ENCODE measurements around the gene LDLRAD3.

DNA sequence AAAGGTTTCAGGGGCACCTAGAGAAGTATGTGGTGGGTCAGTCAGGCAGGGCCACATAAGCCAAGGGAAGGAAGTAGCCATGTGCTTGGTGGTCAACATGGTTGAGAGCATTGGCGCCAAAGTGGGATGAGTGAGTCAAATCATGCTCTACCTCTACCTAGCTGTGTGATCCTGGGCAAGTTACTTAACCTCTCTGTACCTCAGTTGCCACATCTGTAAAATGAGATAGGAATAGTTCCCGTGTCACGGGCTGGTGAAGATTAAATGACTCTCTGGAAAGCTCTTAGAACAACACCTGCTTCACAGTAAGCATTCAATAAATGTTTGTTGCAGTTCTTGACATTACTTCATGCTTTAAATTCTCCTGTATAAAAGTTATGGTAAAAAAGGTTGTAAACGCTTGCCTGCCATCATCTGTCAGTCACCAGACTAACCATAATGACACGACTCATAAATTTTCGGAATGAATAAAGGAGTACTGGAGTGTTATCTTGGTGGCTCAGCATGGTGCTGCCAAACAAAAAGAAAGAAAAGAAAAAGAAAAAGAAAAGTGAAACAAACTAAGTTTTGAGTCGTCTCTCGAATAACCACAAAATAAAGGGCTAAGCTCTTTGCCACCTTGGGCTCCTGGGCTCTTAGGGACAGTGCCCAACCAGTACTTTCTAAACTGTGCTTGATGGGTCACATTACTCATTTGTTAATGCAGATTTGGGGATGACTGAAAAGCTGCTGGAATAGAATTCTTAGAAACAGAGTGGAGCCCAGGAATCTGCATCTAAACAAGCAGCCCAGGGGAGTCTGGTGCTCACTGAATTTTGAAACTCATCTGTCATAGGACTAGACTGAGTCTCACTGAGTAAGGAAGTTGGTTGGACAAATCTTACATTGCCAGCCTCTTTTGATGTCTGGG is 107.6 kb downstream of the LDLRAD3 start:
- TF ChIP-seq, protein P1, sequence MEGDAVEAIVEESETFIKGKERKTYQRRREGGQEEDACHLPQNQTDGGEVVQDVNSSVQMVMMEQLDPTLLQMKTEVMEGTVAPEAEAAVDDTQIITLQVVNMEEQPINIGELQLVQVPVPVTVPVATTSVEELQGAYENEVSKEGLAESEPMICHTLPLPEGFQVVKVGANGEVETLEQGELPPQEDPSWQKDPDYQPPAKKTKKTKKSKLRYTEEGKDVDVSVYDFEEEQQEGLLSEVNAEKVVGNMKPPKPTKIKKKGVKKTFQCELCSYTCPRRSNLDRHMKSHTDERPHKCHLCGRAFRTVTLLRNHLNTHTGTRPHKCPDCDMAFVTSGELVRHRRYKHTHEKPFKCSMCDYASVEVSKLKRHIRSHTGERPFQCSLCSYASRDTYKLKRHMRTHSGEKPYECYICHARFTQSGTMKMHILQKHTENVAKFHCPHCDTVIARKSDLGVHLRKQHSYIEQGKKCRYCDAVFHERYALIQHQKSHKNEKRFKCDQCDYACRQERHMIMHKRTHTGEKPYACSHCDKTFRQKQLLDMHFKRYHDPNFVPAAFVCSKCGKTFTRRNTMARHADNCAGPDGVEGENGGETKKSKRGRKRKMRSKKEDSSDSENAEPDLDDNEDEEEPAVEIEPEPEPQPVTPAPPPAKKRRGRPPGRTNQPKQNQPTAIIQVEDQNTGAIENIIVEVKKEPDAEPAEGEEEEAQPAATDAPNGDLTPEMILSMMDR (optimal IDR thresholded peaks at IDR 0.05 in 1 of 3, IDR thresholded peaks at IDR 0.05 in 1 of 3, conservative IDR thresholded peaks at IDR 0.05 in 1 of 3; ENCODE audit: extremely low read depth in 1 of 3, insufficient read depth in 2 of 3, low read length in 3 of 3): no peak
- TF ChIP-seq EZH2 (IDR thresholded peaks at IDR 0.05; ENCODE audit: low read length): no peak

Data from keratinocyte (primary cell).